ENCODE data around the gene ZNF771. TPM values are rescaled to one million over a fixed set of nuclear protein-coding genes. Genes with fewer than 3 reads are reported as not detected.

ZNF771 gene
- 8.6 and 9.2 TPM in 2 replicates for total RNA-seq

GRCh38 chr16:30407102-30407803 is at the start of gene ZNF771:
Gene ZNF771, plus strand, starts transcription at chr16:30407606. Its CDS starts 448 bp downstream, at chr16:30408054.

GRCh38 chr16:30370456-30371247 is 36.8 kb upstream of the ZNF771 start, which contains the start of gene TBC1D10B:
Gene TBC1D10B, minus strand, starts transcription at chr16:30370494. Its CDS starts 311 bp downstream, at chr16:30370183.

GRCh38 chr16:30374538-30374937 is 32.9 kb upstream of the ZNF771 start, which contains the start of gene MYL11:
Gene MYL11, plus strand, starts transcription at chr16:30374802. Its CDS starts 56 bp downstream, at chr16:30374858.

GRCh38 chr16:30382111-30382881 is 25.1 kb upstream of the ZNF771 start, which contains the start of gene SEPTIN1:
Gene SEPTIN1, minus strand, starts transcription at chr16:30382561. Its CDS starts 19 bp downstream, at chr16:30382542.

GRCh38 chr16:30395155-30395991 is 12.0 kb upstream of the ZNF771 start, which contains the start of gene ZNF48:
Gene ZNF48, plus strand, starts transcription at chr16:30395420. Its CDS starts 375 bp downstream, at chr16:30395795.

GRCh38 chr16:30429678-30430427 is 22.4 kb downstream of the ZNF771 start, which contains the start of gene DCTPP1:
Gene DCTPP1, minus strand, starts transcription at chr16:30430030. Its CDS starts 50 bp downstream, at chr16:30429980.

GRCh38 chr16:30445408-30446202 is 38.2 kb downstream of the ZNF771 start, which contains the start of gene SEPHS2:
Gene SEPHS2, minus strand, starts transcription at chr16:30445874. Its CDS starts 147 bp downstream, at chr16:30445727.

Other genes with a start within 250 kb of the ZNF771 start
- 7.4 and 7.7 TPM in 2 replicates for gene CORO1A, start 224.0 kb upstream of the ZNF771 start, total RNA-seq
- gene BOLA2B, start 213.9 kb upstream of the ZNF771 start, total RNA-seq: 442 and 580 TPM in 2 replicates
- gene SLX1A, start 213.7 kb upstream of the ZNF771 start, total RNA-seq: 32.0 and 42.2 TPM in 2 replicates
- 1.2 and 1.8 TPM in 2 replicates for gene SULT1A3, start 208.4 kb upstream of the ZNF771 start, total RNA-seq
- 0.30 TPM in 1 of 2 replicates, not detected in the other for gene NPIPB13, start 159.1 kb upstream of the ZNF771 start, total RNA-seq
- gene CD2BP2, start 52.3 kb upstream of the ZNF771 start, total RNA-seq: 49.8 and 53.5 TPM in 2 replicates
- gene TBC1D10B, start 37.1 kb upstream of the ZNF771 start, total RNA-seq: 40.9 and 44.0 TPM in 2 replicates
- not detected in 2 replicates for gene MYL11, start 32.8 kb upstream of the ZNF771 start, total RNA-seq
- gene SEPTIN1, start 25.0 kb upstream of the ZNF771 start, total RNA-seq: 0.15 TPM in 1 of 2 replicates, not detected in the other
- 4.4 and 5.6 TPM in 2 replicates for gene ZNF48, start 12.2 kb upstream of the ZNF771 start, total RNA-seq
- 54.4 and 54.8 TPM in 2 replicates for gene DCTPP1, start 22.4 kb downstream of the ZNF771 start, total RNA-seq
- 18.3 and 18.6 TPM in 2 replicates for gene SEPHS2, start 38.3 kb downstream of the ZNF771 start, total RNA-seq
- not detected in 2 replicates for gene ITGAL, start 65.1 kb downstream of the ZNF771 start, total RNA-seq
- gene ZNF768, start 119.0 kb downstream of the ZNF771 start, total RNA-seq: 22.9 and 27.9 TPM in 2 replicates
- gene ZNF747, start 127.3 kb downstream of the ZNF771 start, total RNA-seq: 7.3 and 8.1 TPM in 2 replicates
- 5.5 and 6.2 TPM in 2 replicates for gene ZNF764, start 150.8 kb downstream of the ZNF771 start, total RNA-seq
- gene ZNF688, start 164.1 kb downstream of the ZNF771 start, total RNA-seq: 11.1 and 14.0 TPM in 2 replicates
- 4.9 and 6.2 TPM in 2 replicates for gene ZNF785, start 178.1 kb downstream of the ZNF771 start, total RNA-seq
- 6.4 and 7.3 TPM in 2 replicates for gene ZNF689, start 202.8 kb downstream of the ZNF771 start, total RNA-seq
- 21.4 and 23.5 TPM in 2 replicates for gene PRR14, start 243.4 kb downstream of the ZNF771 start, total RNA-seq

All from bronchus fibroblast of lung (primary cell).